HT-29 (cell line): ENCODE results near the gene AIFM1. TPM values are rescaled to one million over a fixed set of nuclear protein-coding genes. Genes with fewer than 3 reads are reported as not detected.

Experiments used
- DNase-seq: peaks from one replicate; pipeline ENCODE4 v3.0.0-alpha.2; 2015; ENCODE audit warnings: low spot score
- total RNA-seq: library from RNA; depleted of rRNA; stranded (reverse); fragments of >200 nt; shearing (Covaris generic); gene quantifications from 2 replicates; pipeline ENCODE4 v1.2.3, GENCODE V29; 2014; rRNA removed

The AIFM1 gene
- total RNA-seq, 1 experiment from 2014 or later = 28.4 TPM

GRCh38 chrX:130093271-130093670, 72.4 kb downstream of the AIFM1 start:
- DNase-seq = no peak

DNA sequence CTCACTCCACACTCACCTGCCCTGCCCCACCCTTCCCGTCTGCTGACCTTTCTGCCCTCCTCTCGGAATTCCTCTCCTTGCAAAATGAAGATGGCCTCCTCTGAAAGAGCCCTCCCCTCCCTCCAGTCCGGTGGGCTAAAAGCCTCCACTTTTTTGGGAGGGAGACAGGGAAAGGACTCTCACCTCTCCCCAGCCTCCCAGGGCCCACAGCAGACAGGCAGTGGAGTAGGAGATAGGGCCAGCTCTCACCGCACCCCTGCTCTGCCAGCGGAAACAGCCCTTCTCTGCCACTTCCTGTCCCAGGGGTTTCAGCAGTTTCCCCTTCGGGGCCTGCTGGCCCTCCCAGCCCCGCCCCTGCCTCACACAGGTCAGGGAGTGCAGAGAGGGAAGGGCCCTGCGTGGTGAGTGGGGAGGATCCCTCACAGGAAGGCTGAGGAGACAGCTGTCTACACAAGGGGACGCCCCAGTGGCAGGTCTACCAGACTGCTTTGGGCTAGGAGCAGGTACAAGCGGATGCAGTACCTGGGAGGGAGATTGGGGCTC, 73.6 kb downstream of the AIFM1 start:
- DNase-seq = peak; percentile 55

DNA sequence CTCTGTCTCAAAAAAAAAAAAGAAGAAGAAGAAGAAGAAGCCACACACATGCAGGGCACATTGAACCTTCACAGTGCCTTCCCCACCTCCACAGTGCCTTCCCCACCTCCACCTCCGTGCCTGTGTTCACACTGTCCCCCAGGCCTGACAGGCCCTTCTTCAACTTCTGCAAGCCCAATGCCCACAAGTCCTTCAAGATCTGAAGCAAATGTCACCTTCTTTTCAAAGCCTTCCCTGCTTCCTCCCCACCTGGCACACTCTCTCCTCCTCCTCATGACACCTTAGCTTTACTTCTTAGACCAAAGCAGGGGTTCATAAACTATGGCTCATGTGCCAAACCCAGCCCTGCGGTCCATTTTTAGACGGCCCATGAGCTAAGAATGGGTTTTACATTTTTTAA, 75.3 kb downstream of the AIFM1 start:
- DNase-seq = no peak

DNA sequence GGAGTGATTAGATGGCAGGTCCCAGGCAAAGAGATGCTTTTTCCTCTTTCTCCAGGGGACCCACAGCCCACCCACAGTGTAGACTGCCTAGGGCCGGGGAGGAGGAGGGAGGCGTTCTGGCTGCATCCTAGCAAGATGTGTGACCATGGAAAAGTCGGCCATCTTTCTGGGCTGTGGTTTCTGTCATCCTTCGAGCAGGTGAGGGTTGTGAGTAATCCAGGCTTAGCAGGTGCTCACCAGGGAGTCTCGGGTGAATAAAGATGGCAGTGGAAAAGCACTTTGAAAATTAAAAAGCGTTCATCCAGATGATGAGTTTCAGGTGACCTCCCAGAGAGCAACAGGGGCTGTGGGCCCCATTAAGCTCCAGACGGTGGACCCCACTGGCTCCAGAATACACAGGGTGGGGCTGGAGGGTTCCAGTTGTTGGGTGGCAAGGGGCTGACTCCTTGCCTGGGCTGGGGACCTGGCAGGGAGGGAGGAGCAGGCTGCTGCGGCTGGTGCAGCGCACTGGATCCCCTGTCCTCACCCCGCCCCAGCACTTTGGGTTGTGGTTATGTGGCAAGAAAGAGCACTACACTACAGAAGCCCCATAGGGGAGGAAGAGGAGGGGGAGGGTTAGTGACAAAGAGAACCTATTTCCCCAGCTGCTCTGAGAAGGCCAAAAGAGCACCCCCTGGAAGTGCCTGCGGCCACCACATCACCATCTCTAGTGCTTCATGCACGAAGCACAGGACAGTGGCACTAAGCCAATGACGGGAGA, 79.0 kb downstream of the AIFM1 start:
- no peak for DNase-seq

GRCh38 chrX:130085551-130086446, 79.8 kb downstream of the AIFM1 start:
- DNase-seq = no peak

DNA sequence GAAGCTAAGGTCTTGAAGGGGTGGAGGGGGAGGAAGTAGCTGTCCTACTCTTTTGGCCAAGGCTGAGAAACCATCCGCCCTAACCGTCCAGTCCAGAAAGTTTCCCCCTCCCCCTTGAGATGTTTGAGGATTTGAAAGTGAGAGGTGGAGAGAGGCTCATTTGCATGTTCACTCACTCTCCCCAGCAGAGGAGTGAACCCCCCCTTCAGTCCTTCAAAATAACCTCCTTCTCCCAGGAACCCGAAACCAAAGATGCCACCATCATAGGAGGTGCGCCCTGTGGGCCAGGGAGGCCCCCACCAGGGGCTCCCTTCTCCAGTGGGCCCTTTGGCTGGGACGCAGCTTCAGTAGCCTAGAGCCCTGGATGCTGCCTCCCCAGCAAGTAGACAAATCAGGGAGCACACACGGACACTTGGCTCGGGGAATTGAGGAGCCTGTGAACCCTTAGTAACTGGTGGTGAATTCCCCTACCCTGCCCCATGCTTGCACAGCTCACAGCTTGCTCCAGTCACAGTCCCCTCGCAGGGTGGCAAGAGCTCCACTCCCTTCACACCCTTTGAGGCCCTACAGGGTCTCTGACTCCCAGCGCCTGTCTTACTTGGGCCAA, 80.9 kb downstream of the AIFM1 start:
- DNase-seq = no peak

- DNase-seq = no peak
Observed at GRCh38 chrX:130083656-130084382, 81.8 kb downstream of the AIFM1 start.

DNA sequence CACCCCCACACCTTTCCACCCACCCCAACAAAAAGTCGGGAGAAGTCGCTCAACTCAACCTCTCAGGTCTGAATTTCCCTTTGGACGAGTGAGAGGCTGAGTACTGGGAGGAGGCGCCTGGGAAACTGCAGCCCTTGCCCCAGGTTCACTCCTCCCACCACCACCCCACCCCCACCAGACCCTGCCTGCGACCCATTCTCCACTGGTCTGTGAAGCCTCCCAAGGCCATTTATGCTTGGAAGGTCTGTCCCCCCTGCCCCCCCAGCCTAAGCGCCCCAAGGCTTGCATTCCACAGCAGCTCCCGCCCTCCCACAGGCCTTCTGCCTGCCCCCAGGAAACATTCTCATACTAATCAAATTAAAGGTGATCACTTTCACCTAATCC, 82.5 kb downstream of the AIFM1 start:
- DNase-seq = no peak

DNA sequence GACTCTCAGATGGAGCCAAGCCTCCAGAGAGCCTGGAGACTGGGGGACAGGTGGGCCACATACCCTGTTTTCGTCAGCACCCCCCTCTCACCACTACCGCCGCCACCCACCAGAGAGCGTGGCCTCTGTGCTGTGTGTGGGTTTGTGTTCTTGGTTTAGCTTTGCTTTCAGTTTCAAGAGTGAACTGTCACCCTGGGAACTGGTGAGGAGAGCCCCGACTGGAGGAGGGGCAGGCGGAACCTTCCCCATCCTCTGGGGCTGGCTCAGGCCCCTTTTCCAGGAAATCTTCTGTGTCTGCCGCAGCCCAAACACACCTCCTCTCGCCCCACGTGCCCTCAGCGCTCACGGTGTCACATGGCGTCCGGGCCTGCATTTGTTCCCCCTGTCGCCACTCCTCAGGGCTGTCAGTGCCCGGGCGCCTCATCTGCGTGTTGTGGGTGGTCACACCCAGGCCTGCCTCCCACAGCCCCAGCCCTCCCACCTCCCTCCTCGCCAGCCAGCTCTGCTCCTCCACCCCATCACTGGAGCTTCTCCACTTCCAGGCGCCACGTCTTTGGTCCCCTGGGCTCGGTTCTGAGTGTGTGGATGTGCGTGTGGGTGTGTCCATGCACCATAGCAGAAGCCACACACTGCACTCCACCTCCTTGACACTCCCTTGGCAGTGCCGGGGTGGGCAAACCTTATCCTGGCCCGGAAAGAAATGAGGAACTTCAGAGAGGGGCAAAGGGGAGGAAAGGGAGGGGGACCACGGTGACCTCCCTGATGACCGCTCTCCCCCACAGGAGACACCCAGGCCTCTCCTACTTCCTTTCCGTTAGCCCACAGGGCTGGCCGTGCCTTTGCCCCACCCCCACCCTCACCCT, 83.2 kb downstream of the AIFM1 start:
- DNase-seq = no peak

DNA sequence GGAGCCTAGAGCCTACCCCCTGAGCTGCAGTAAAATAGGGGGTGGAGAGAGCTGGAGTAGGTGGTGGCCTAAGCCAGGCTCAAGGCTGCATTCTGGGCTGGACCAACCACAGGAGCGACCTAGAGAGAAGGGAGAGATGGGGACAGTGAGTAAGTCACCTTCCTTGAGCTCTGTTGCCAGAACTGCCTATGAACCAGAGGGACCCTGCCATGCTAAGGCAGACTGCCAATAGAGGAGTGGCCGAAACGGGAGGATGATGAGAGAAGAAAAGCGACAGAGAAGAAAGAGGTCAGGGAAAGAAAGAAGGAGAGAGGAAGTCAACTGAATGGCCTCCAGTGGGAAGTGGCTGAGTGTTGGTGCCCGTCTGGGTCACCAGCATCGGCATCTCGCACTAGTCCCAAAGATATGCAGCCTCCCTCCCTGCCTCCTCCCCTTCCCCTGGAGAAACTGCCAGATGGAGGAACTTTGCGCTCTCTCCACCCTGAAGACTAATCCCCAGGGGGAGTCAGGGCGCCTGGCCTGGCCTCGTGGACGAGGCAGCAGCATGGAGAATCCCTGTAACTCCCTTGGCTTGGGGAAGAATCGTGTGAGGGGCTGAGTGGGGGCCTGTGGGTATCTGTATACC, 84.1 kb downstream of the AIFM1 start:
- DNase-seq = no peak

DNA sequence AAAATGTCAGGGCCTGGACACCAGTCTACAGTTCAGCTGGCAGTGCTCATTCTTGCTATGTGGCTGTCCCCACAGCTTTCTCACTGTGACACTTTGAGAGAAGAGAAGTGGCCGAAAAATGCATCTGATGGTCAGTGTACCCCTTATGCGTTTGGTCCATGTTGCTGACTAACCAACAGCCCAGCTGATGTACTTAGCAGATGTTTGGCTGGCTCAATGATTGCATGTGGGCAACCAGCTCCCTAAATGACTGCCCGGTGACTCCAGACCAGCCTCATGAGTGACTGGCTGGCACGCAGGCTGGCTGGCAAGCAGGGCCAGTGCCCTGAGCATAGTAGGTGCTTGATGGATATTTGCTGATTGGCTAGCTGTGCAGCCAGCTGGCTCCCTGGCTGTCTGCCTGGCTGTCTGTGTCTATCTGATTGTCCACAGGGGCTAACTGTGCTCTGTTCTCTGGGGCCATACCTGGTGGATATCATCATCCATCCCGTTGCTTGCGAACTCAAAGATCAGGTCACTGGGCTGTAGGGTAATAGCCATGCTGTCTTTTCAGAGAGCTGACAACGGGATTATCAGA, 84.8 kb downstream of the AIFM1 start:
- no peak for DNase-seq

DNA sequence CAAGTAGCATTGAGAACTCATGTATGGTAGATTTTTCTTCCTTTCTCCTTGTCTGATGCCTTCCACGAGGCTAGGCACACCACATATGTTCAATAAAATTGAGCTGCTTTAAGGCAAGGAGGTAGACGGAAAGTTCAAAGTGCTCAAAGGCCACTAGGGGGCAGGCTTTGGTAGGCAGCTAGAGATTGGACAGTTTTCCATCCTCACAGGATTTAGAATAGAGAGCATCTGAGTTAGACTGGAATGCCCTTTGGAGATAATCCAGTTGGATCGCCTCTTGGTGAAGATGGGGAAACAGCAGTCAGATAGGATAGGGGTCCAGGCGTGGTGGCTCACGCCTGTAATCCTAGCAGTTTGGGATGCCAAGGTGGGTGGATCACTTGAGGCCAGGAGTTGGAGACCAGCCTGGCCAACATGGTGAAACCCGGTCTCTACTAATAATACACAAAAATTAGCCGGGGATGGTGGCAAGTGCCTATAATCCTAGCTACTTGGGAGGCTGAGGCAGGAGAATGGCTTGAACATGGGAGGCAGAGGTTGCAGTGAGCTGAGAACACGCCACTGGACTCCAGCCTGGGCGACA, 85.7 kb downstream of the AIFM1 start:
- peak; percentile 86 for DNase-seq

Other genes starting within 250 kb of the AIFM1 start
- 1.6 and 1.7 TPM in 2 replicates for gene BCORL1, start 183.2 kb downstream of the AIFM1 start, total RNA-seq
- gene ELF4, start 55.3 kb downstream of the AIFM1 start, total RNA-seq = 39.8 and 42.4 TPM in 2 replicates
- gene RAB33A, start 6.1 kb upstream of the AIFM1 start, total RNA-seq = not detected in 2 replicates
- gene ZNF280C, start 103.1 kb upstream of the AIFM1 start, total RNA-seq = 0.99 and 1.0 TPM in 2 replicates
- gene SLC25A14, start 174.1 kb upstream of the AIFM1 start, total RNA-seq = 9.0 and 9.3 TPM in 2 replicates
- gene GPR119, start 219.8 kb upstream of the AIFM1 start, total RNA-seq = not detected in 2 replicates
- 16.5 and 19.5 TPM in 2 replicates for gene RBMX2, start 236.1 kb upstream of the AIFM1 start, total RNA-seq